Stimulated activated CD4-positive, alpha-beta T cell treated with anti-CD3 and anti-CD28 coated beads, Interleukin-1b, Interleukin-23, amount 100 ng/mL, for 1 hour (primary cell): Measurements from ENCODE around the gene ZDHHC11.
"Not testable (repeated sequence)": the region's sequence is repeated elsewhere in the genome, so short reads cannot be mapped to it uniquely, and the experiment has no call there.

Experiments
- DNase-seq, 2 donors: peaks; one replicate each; pipeline ENCODE4 v3.0.0-alpha.2; 2020; ENCODE audit warnings: low read depth in 2 of 2

The ZDHHC11 gene

GRCh38 chr5:878677-879076 is 27.9 kb upstream of the ZDHHC11 start:
- not testable (repeated sequence) for DNase-seq

- DNase-seq = no peak
Measured at GRCh38 chr5:878125-878524, 27.3 kb upstream of the ZDHHC11 start.

- no peak for DNase-seq
Measured at GRCh38 chr5:876398-877365, 25.9 kb upstream of the ZDHHC11 start.

GRCh38 chr5:875931-876330 is 25.1 kb upstream of the ZDHHC11 start:
- no peak for DNase-seq

- no peak for DNase-seq
Measured at GRCh38 chr5:873328-873727, 22.5 kb upstream of the ZDHHC11 start.

GRCh38 chr5:872301-872700 is 21.5 kb upstream of the ZDHHC11 start:
- no peak for DNase-seq

GRCh38 chr5:871596-872298 is 21.0 kb upstream of the ZDHHC11 start:
- no peak for DNase-seq

- DNase-seq = no peak
Measured at GRCh38 chr5:870956-871355, 20.2 kb upstream of the ZDHHC11 start.

GRCh38 chr5:868428-869135 is 17.8 kb upstream of the ZDHHC11 start:
- DNase-seq = no peak

GRCh38 chr5:867300-867870 is 16.6 kb upstream of the ZDHHC11 start:
- DNase-seq = no peak

GRCh38 chr5:865771-866170 is 15.0 kb upstream of the ZDHHC11 start:
- no peak for DNase-seq

- DNase-seq = no peak
Measured at GRCh38 chr5:865168-865521, 14.4 kb upstream of the ZDHHC11 start.

- DNase-seq = no peak
Measured at GRCh38 chr5:864492-865167, 13.8 kb upstream of the ZDHHC11 start.

- no peak for DNase-seq
Measured at GRCh38 chr5:863244-863805, 12.5 kb upstream of the ZDHHC11 start.

GRCh38 chr5:862367-863243 is 11.8 kb upstream of the ZDHHC11 start:
- DNase-seq = no peak

GRCh38 chr5:861442-862366 is 10.9 kb upstream of the ZDHHC11 start:
- no peak for DNase-seq

- no peak for DNase-seq
Measured at GRCh38 chr5:860506-861150, 9.8 kb upstream of the ZDHHC11 start.

- DNase-seq = no peak
Measured at GRCh38 chr5:859798-860296, 9.1 kb upstream of the ZDHHC11 start.
